Right lobe of liver (tissue), 4 donors: ENCODE data around the gene CKM.

Experiments used
- CTCF ChIP-seq, 4 donors: fragments of 200-600 bp in 3 of 4; fragments of 450-650 bp in 1 of 4; IDR thresholded peaks; one replicate each; pipeline versions ENCODE4 v1.5.1 to v1.8.0; 2016 to 2022; ENCODE audit warnings: antibody characterized with exemption in 4 of 4, mild to moderate bottlenecking in 2 of 4
- POLR2A ChIP-seq: fragments of 450-650 bp; IDR thresholded peaks from one replicate; pipeline ENCODE4 v1.6.1; 2017; ENCODE audit warnings: antibody characterized with exemption, mild to moderate bottlenecking
- donor health status: DM: no; HTN: no; CAD: no.
- donor health status: DM: no; HTN: no; CAD: no.
- donor health status: DM: no; HTN: yes; CAD: no.

- TF ChIP-seq CTCF (IDR thresholded peaks at IDR 0.05) (no peak), POLR2A (no peak)
Observed at GRCh38 chr19:45297674-45298073, 25.0 kb downstream of the CKM start.
